Activated T-helper 2 cell treated with anti-CD3 and anti-CD28 coated beads, Interferon-gamma antibody, Interleukin-2, Interleukin-4, amounts not matched to agents 10 μg/mL and 5 μg/mL and 100 μg/mL, durations not matched to agents 14 hours and 24 hours and 36 hours (primary cell): Measurements from ENCODE around the gene MICAL3. TPM values are rescaled to one million over a fixed set of nuclear protein-coding genes. Genes with fewer than 3 reads are reported as not detected.

ENCODE experiments used
- DNase-seq: peaks from one replicate; pipeline ENCODE4 v3.0.0; 2021; ENCODE audit warnings: low spot score
- H3K27ac Mint-ChIP-seq: one replicate; pipeline ENCODE4 v1.8.0; 2021; ENCODE audit warnings: mixed read lengths
- H3K27me3 Mint-ChIP-seq: one replicate; pipeline ENCODE4 v1.8.0; 2021; ENCODE audit warnings: low read depth, mixed read lengths
- H3K36me3 Mint-ChIP-seq: one replicate; pipeline ENCODE4 v1.8.0; 2021; ENCODE audit warnings: low read depth, mixed read lengths
- H3K4me1 Mint-ChIP-seq: one replicate; pipeline ENCODE4 v1.8.0; 2021; ENCODE audit warnings: low read depth, mixed read lengths
- H3K4me3 Mint-ChIP-seq: one replicate; pipeline ENCODE4 v1.8.0; 2021; ENCODE audit warnings: low read depth, mild to moderate bottlenecking, moderate library complexity, mixed read lengths
- H3K9me3 Mint-ChIP-seq: one replicate; pipeline ENCODE4 v1.8.0; 2021; ENCODE audit warnings: mixed read lengths
- intact Hi-C: fragments of 100-400 bp; cut with micrococcal nuclease; formaldehyde crosslinking; loops from one replicate; pipeline ENCODE4 v1.15.1; 2023
- total RNA-seq: library from RNA; stranded (reverse); gene quantifications from 2 replicates; pipeline ENCODE4 v1.2.3, GENCODE V29; 2022

The MICAL3 gene
- total RNA-seq, 1 donor from 2014 or later: 41.8 TPM

- H3K9me3 Mint-ChIP-seq: no peaks in the 10 kb centered on the region
- H3K27me3 Mint-ChIP-seq: no peaks in the 10 kb centered on the region
- H3K27ac Mint-ChIP-seq: no peak overlapping the region
- no peak overlapping the region for H3K4me3 Mint-ChIP-seq
- H3K4me1 Mint-ChIP-seq: peaks cover 2% of the 10 kb centered on the region
- intact Hi-C loops: no loop called here
- no peaks in the 10 kb centered on the region for H3K36me3 Mint-ChIP-seq
- DNase-seq: no peak
These were observed 67.2 kb downstream of the MICAL3 start for GRCh38 chr22:17957204-17957603.

GRCh38 chr22:17956630-17957029 lies 67.7 kb downstream of the MICAL3 start:
- Mint-ChIP-seq H3K27me3 (no peaks in the 10 kb centered on the region), H3K36me3 (no peaks in the 10 kb centered on the region), H3K4me1 (peaks cover 2% of the 10 kb centered on the region), H3K27ac (no peak overlapping the region), H3K9me3 (no peaks in the 10 kb centered on the region), H3K4me3 (no peak overlapping the region)
- no peak for DNase-seq
- intact Hi-C loops: no loop called here

- Mint-ChIP-seq H3K9me3 (no peaks in the 10 kb centered on the region), H3K4me3 (no peak overlapping the region), H3K27me3 (no peaks in the 10 kb centered on the region), H3K36me3 (no peaks in the 10 kb centered on the region), H3K4me1 (peaks cover 2% of the 10 kb centered on the region), H3K27ac (no peak overlapping the region)
- intact Hi-C loops: no loop called here
- no peak for DNase-seq
These were observed 68.6 kb downstream of the MICAL3 start for GRCh38 chr22:17955590-17956379.

- Mint-ChIP-seq H3K27ac (no peak overlapping the region), H3K4me1 (peaks cover 2% of the 10 kb centered on the region), H3K36me3 (no peaks in the 10 kb centered on the region), H3K4me3 (no peak overlapping the region), H3K27me3 (no peaks in the 10 kb centered on the region), H3K9me3 (no peaks in the 10 kb centered on the region)
- DNase-seq: no peak
- intact Hi-C loops: no loop called here
These were observed 69.3 kb downstream of the MICAL3 start for GRCh38 chr22:17954860-17955587.

- no peak overlapping the region for H3K27ac Mint-ChIP-seq
- intact Hi-C loops: no loop called here
- H3K4me3 Mint-ChIP-seq: no peak overlapping the region
- no peaks in the 10 kb centered on the region for H3K36me3 Mint-ChIP-seq
- no peaks in the 10 kb centered on the region for H3K9me3 Mint-ChIP-seq
- H3K27me3 Mint-ChIP-seq: no peaks in the 10 kb centered on the region
- no peak for DNase-seq
- peaks cover 2% of the 10 kb centered on the region for H3K4me1 Mint-ChIP-seq
These were observed 70.0 kb downstream of the MICAL3 start for GRCh38 chr22:17954200-17954859.

- no peaks in the 10 kb centered on the region for H3K9me3 Mint-ChIP-seq
- H3K27me3 Mint-ChIP-seq: no peaks in the 10 kb centered on the region
- H3K4me3 Mint-ChIP-seq: no peak overlapping the region
- H3K27ac Mint-ChIP-seq: no peak overlapping the region
- peaks cover 2% of the 10 kb centered on the region for H3K4me1 Mint-ChIP-seq
- H3K36me3 Mint-ChIP-seq: no peaks in the 10 kb centered on the region
- DNase-seq: no peak
- intact Hi-C loops: no loop called here
These were observed 71.2 kb downstream of the MICAL3 start for GRCh38 chr22:17953147-17953546.

GRCh38 chr22:17952273-17952801 lies 72.0 kb downstream of the MICAL3 start:
- H3K36me3 Mint-ChIP-seq: no peaks in the 10 kb centered on the region
- no peak overlapping the region for H3K27ac Mint-ChIP-seq
- no peaks in the 10 kb centered on the region for H3K9me3 Mint-ChIP-seq
- intact Hi-C loops: no loop called here
- no peak for DNase-seq
- no peak overlapping the region for H3K4me3 Mint-ChIP-seq
- peaks cover 2% of the 10 kb centered on the region for H3K4me1 Mint-ChIP-seq
- H3K27me3 Mint-ChIP-seq: no peaks in the 10 kb centered on the region

GRCh38 chr22:17951315-17951714 lies 73.0 kb downstream of the MICAL3 start:
- H3K27ac Mint-ChIP-seq: no peak overlapping the region

GRCh38 chr22:17950651-17951214 lies 73.6 kb downstream of the MICAL3 start:
- intact Hi-C loops: no loop called here
- Mint-ChIP-seq H3K9me3 (no peaks in the 10 kb centered on the region), H3K4me3 (no peak overlapping the region), H3K27ac (no peak overlapping the region), H3K36me3 (no peaks in the 10 kb centered on the region), H3K4me1 (peaks cover 2% of the 10 kb centered on the region), H3K27me3 (no peaks in the 10 kb centered on the region)
- no peak for DNase-seq

More at GRCh38 chr22:17951315-17951714, 73.0 kb downstream of the MICAL3 start:
- Mint-ChIP-seq H3K36me3 (no peaks in the 10 kb centered on the region), H3K9me3 (no peaks in the 10 kb centered on the region), H3K4me3 (no peak overlapping the region), H3K4me1 (peaks cover 2% of the 10 kb centered on the region), H3K27me3 (no peaks in the 10 kb centered on the region)
- DNase-seq: no peak
- intact Hi-C loops: no loop called here

GRCh38 chr22:17949642-17950473 lies 74.5 kb downstream of the MICAL3 start:
- no peaks in the 10 kb centered on the region for H3K27me3 Mint-ChIP-seq

GRCh38 chr22:17948101-17948500 lies 76.3 kb downstream of the MICAL3 start:
- Mint-ChIP-seq H3K4me1 (no peaks in the 10 kb centered on the region), H3K36me3 (no peaks in the 10 kb centered on the region), H3K4me3 (no peak overlapping the region), H3K27me3 (no peaks in the 10 kb centered on the region), H3K27ac (no peak overlapping the region), H3K9me3 (no peaks in the 10 kb centered on the region)
- intact Hi-C loops: no loop called here
- no peak for DNase-seq

More at GRCh38 chr22:17949642-17950473, 74.5 kb downstream of the MICAL3 start:
- intact Hi-C loops: no loop called here
- Mint-ChIP-seq H3K4me3 (no peak overlapping the region), H3K27ac (no peak overlapping the region), H3K36me3 (no peaks in the 10 kb centered on the region), H3K9me3 (no peaks in the 10 kb centered on the region), H3K4me1 (peaks cover 2% of the 10 kb centered on the region)
- no peak for DNase-seq
